H1 (cell line): ENCODE results near the gene PDZRN4. TPM values are rescaled to one million over a fixed set of nuclear protein-coding genes. Genes with fewer than 3 reads are reported as not detected.

Source experiments
- CTCF ChIA-PET: fragments of 300-600 bp; sonication (Branson Sonifier 250); formaldehyde crosslinking; loops from one replicate; lab custom pipeline; 2021; ENCODE audit not compliant: partially characterized antibody; lab: Charles Lee
- POLR2A ChIA-PET: fragments of 300-600 bp; sonication (Branson Sonifier 250); formaldehyde crosslinking; loops from one replicate; lab custom pipeline; 2021; ENCODE audit warnings: inconsistent platforms; ENCODE audit not compliant: partially characterized antibody; lab: Charles Lee
- DNase-seq, 2 experiments: peaks; one replicate each; pipeline versions ENCODE4 v3.0.0 to v3.0.0-alpha.2; 2010 to 2022; ENCODE audit warnings: low spot score in 2 of 2, low read depth in 1 of 2, mixed read lengths in 1 of 2
- FAIRE-seq: peaks from 2 replicates; lab custom pipeline; 2011; peaks lifted over from hg19 to GRCh38; lab: Jason Lieb, UNC
- H2AFZ ChIP-seq: 2 replicates; pipeline ENCODE4 v1.8.1; 2012; ENCODE audit warnings: low read length, inconsistent platforms
- H2AK5ac ChIP-seq: 2 replicates; pipeline ENCODE4 v1.6.1; 2013; ENCODE audit warnings: low read depth, low read length
- H2BK120ac ChIP-seq: replicated peaks from 2 replicates; pipeline ENCODE3; 2013; ENCODE audit warnings: low read depth, low read length, inconsistent platforms
- H2BK12ac ChIP-seq: 2 replicates; pipeline ENCODE4 v1.6.1; 2013; ENCODE audit warnings: low read depth, low read length
- H2BK15ac ChIP-seq: 2 replicates; pipeline ENCODE4 v1.6.1; 2013; ENCODE audit warnings: low read length
- H2BK20ac ChIP-seq: 2 replicates; pipeline ENCODE4 v1.6.1; 2013; ENCODE audit warnings: low read length
- H2BK5ac ChIP-seq: 2 replicates; pipeline ENCODE4 v1.6.1; 2013; ENCODE audit warnings: low read depth, low read length
- H3K14ac ChIP-seq: 2 replicates; pipeline ENCODE4 v1.6.1; 2013; ENCODE audit warnings: inconsistent platforms; ENCODE audit not compliant: insufficient read length
- H3K18ac ChIP-seq: 2 replicates; pipeline ENCODE4 v1.6.1; 2013; ENCODE audit warnings: low read length; ENCODE audit errors: extremely low read depth
- H3K23ac ChIP-seq: 2 replicates; pipeline ENCODE4 v1.6.1; 2013; ENCODE audit warnings: inconsistent platforms; ENCODE audit not compliant: insufficient read length
- H3K23me2 ChIP-seq: 2 replicates; pipeline ENCODE4 v1.6.1; 2013; ENCODE audit warnings: low read depth, low read length
- H3K27ac ChIP-seq: 2 replicates; pipeline ENCODE4 v1.6.1; 2011; ENCODE audit warnings: low read depth, low read length, inconsistent platforms
- H3K27me3 ChIP-seq, 4 experiments: replicated peaks in 1 of 4; 1 replicate in 1 of 4; 2 replicates in 3 of 4; pipeline versions ENCODE4 v1.6.1 to v1.8.1; 2011 to 2013; ENCODE audit warnings: low read length in 3 of 4, mild to moderate bottlenecking in 3 of 4, inconsistent platforms in 2 of 4, mixed read lengths in 2 of 4, moderate library complexity in 1 of 4; ENCODE audit not compliant: control insufficient read depth in 3 of 4, insufficient read depth in 3 of 4; ENCODE audit errors: extremely low read depth in 1 of 4
- H3K36me3 ChIP-seq, 4 experiments: 2 replicates each; pipeline versions ENCODE4 v1.6.1 to v1.8.1; 2011 to 2013; ENCODE audit warnings: mild to moderate bottlenecking in 4 of 4, low read length in 3 of 4, moderate library complexity in 2 of 4, control low read depth in 1 of 4, inconsistent platforms in 1 of 4; ENCODE audit not compliant: insufficient read depth in 4 of 4, control insufficient read depth in 2 of 4
- H3K4ac ChIP-seq: replicated peaks from 2 replicates; pipeline ENCODE3; 2013; ENCODE audit warnings: low read length, low read depth, mixed read lengths, inconsistent platforms; ENCODE audit not compliant: insufficient read length
- H3K4me1 ChIP-seq, 4 experiments: replicated peaks in 1 of 4; 1 replicate in 1 of 4; 2 replicates in 3 of 4; pipeline versions ENCODE4 v1.6.1 to v1.8.1; 2011 to 2013; ENCODE audit warnings: low read length in 3 of 4, inconsistent platforms in 2 of 4, mixed read lengths in 1 of 4; ENCODE audit not compliant: insufficient read depth in 4 of 4, control insufficient read depth in 3 of 4
- H3K4me2 ChIP-seq, 2 experiments: 2 replicates each; pipeline versions ENCODE4 v1.6.1 to v1.8.1; 2011 to 2013; ENCODE audit warnings: low read depth in 2 of 2, low read length in 2 of 2, control low read depth in 1 of 2, inconsistent platforms in 1 of 2, mild to moderate bottlenecking in 1 of 2; ENCODE audit not compliant: insufficient read depth in 1 of 2
- H3K4me3 ChIP-seq, 4 experiments: fragments of 200-600, 300-600 bp in 1 of 4; sonication (generic), shearing (Covaris generic), sonication (Bioruptor Twin) in 1 of 4; 2 replicates each; pipeline versions ENCODE4 v1.5.1 to v1.8.1; 2011 to 2016; ENCODE audit warnings: low read length in 4 of 4, low read depth in 3 of 4, control low read depth in 2 of 4, inconsistent platforms in 2 of 4, mild to moderate bottlenecking in 2 of 4, mixed read lengths in 1 of 4, moderate library complexity in 1 of 4; ENCODE audit not compliant: insufficient read depth in 2 of 4; ENCODE audit errors: extremely low read depth in 1 of 4
- H3K56ac ChIP-seq: replicated peaks from 2 replicates; pipeline ENCODE3; 2013; ENCODE audit warnings: low read depth, mild to moderate bottlenecking, mixed read lengths, low read length, inconsistent platforms; ENCODE audit not compliant: insufficient read length
- H3K79me1 ChIP-seq: 2 replicates; pipeline ENCODE4 v1.6.1; 2013; ENCODE audit warnings: low read depth, low read length, control low read depth
- H3K79me2 ChIP-seq, 2 experiments: 2 replicates each; pipeline versions ENCODE4 v1.6.1 to v1.8.1; 2012 to 2013; ENCODE audit warnings: low read length in 2 of 2, mild to moderate bottlenecking in 2 of 2, inconsistent platforms in 1 of 2; ENCODE audit not compliant: insufficient read depth in 2 of 2, control insufficient read depth in 1 of 2
- H3K9ac ChIP-seq, 4 experiments: replicated peaks in 1 of 4; 1 replicate in 1 of 4; 2 replicates in 3 of 4; pipeline versions ENCODE4 v1.6.1 to v1.8.1; 2011 to 2013; ENCODE audit warnings: low read depth in 3 of 4, low read length in 3 of 4, control low read depth in 2 of 4, mild to moderate bottlenecking in 2 of 4, moderate library complexity in 2 of 4, inconsistent platforms in 1 of 4; ENCODE audit errors: extremely low read depth in 1 of 4
- H3K9me3 ChIP-seq, 2 experiments: 2 replicates each; pipeline versions ENCODE4 v1.6.1 to v1.8.1; 2012 to 2013; ENCODE audit warnings: mild to moderate bottlenecking in 2 of 2, moderate library complexity in 2 of 2, control low read depth in 1 of 2, inconsistent platforms in 1 of 2, low read depth in 1 of 2, low read length in 1 of 2, mixed read lengths in 1 of 2; ENCODE audit not compliant: insufficient read depth in 2 of 2
- H4K20me1 ChIP-seq, 2 experiments: replicated peaks in 1 of 2; 2 replicates each; pipeline versions ENCODE3 to v1.8.1; 2011 to 2013; ENCODE audit warnings: inconsistent platforms in 2 of 2, low read length in 2 of 2, mild to moderate bottlenecking in 1 of 2; ENCODE audit not compliant: insufficient read depth in 2 of 2, control insufficient read depth in 1 of 2
- H4K5ac ChIP-seq: 2 replicates; pipeline ENCODE4 v1.6.1; 2013; ENCODE audit warnings: low read length, low read depth, mixed read lengths, inconsistent platforms; ENCODE audit not compliant: insufficient read length
- H4K8ac ChIP-seq: 2 replicates; pipeline ENCODE4 v1.8.0; 2013; ENCODE audit warnings: mild to moderate bottlenecking, moderate library complexity, low read length, inconsistent platforms; ENCODE audit not compliant: insufficient read depth; ENCODE audit errors: extremely low read depth
- H4K91ac ChIP-seq: replicated peaks from 2 replicates; pipeline ENCODE3; 2013; ENCODE audit warnings: low read length, mixed read lengths, inconsistent platforms; ENCODE audit not compliant: insufficient read length
- ASH2L ChIP-seq: fragments of 200-600, 300-600 bp; sonication (generic); IDR thresholded peaks from one replicate; pipeline ENCODE4 v1.7.1; 2017; ENCODE audit warnings: low read length
- CTBP2 ChIP-seq: IDR thresholded peaks from 2 replicates; pipeline ENCODE4 v1.7.0; 2011; ENCODE audit warnings: borderline replicate concordance, mild to moderate bottlenecking, moderate library complexity, mixed read lengths, low read length; ENCODE audit not compliant: insufficient read depth, insufficient read length
- EZH2 ChIP-seq: fragments of 200-600 bp; sonication (generic); IDR thresholded peaks from 2 replicates; pipeline ENCODE4 v1.7.1; 2012; ENCODE audit warnings: low read depth, mild to moderate bottlenecking, moderate library complexity, low read length, inconsistent platforms; ENCODE audit not compliant: severe bottlenecking
- MAFK ChIP-seq: IDR thresholded peaks from 2 replicates; pipeline ENCODE4 v1.6.1; 2012; ENCODE audit warnings: low read depth, mild to moderate bottlenecking, improper control_type of control experiment, low read length
- WGBS, 2 experiments: shearing (Covaris generic) in 1 of 2; methylation state at CpG; one replicate each; pipeline versions ENCODE4 v1.1.6 to v1.1.7; 2013 to 2015; ENCODE audit warnings: low lambda C conversion rate in 2 of 2, mixed read lengths in 2 of 2, inconsistent platforms in 1 of 2, low coverage in 1 of 2, missing lambda C conversion rate in 1 of 2; ENCODE audit not compliant: insufficient replicate concordance in 2 of 2, insufficient coverage in 1 of 2, insufficient read length in 1 of 2; ENCODE audit errors: extremely low coverage in 1 of 2, missing lambda C conversion rate in 1 of 2; 5-methylcytosine and 5-hydroxymethylcytosine counted together
- polyA plus RNA-seq, 7 experiments: library from polyadenylated mRNA; depleted of rRNA in 3 of 7; stranded (reverse) in 5 of 7; unstranded in 2 of 7; fragments of >200 nt in 5 of 7; fragments of 200-250 nt in 2 of 7; gene quantifications; 1 replicate in 5 of 7; 2 replicates in 1 of 7; 4 replicates in 1 of 7; pipeline versions ENCODE4 v1.2.1 to v1.2.3, GENCODE V29; 2011 to 2013; ENCODE audit warnings: missing spikeins in 2 of 7, mixed read lengths in 2 of 7
- total RNA-seq: library from RNA; stranded (reverse); fragmentation: NEBNext Ultra II Directional; extraction: Animal tissue kit (Norgen Biotek cat#: 25700); gene quantifications from 2 replicates; pipeline ENCODE4 v1.2.1, GENCODE V29; 2021

PDZRN4 gene
- total and polyA plus RNA-seq, 2 of the 8 experiments (the other 6 are each of a cell fraction or from before 2014, with no cell fraction given): not detected

DNA sequence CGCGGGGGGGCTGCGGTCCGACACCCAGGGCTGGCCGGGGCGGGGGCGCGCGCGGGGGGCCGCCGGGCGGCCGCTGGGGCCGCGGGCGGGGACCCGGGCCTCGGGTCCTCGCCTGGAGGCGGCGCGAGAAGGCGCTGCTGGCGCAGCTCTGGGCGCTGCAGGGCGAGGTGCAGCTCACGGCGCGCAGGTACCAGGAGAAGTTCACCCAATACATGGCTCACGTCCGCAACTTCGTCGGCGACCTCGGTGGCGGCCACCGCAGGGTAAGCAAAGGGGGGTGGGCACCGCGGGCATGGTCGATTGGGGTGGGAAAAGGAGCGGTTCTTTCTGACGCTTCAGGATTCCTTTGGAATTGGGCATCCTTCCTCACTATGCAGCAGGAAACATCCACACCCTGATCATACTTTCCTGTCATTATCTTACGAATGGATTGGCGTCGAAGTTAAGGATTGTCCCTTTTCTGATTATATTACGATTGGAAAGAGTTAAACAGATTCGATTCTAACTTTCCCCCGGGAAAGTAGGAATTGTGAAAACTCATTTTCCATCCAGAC, 798 bp downstream of the PDZRN4 start:
- Histone ChIP-seq H3K23me2 (peaks cover 9% of the 10 kb centered on the region), H4K20me1 (no peaks in the 10 kb centered on the region), H2BK15ac (no peak overlapping the region), H3K9me3 (no peaks in the 10 kb centered on the region), H3K27me3 (peaks cover 25 to 38% (median 33%) of the 10 kb centered on the region in 4 experiments), H2AFZ (no peak overlapping the region; the same call in 1 of the 2 replicates), H3K18ac (no peak overlapping the region), H2BK120ac (no peak overlapping the region), H2BK5ac (no peak overlapping the region), H4K8ac (no peak overlapping the region), H3K23ac (no peak overlapping the region), H3K36me3 (no peaks in the 10 kb centered on the region; a peak in 1 of 8 replicates), H2BK20ac (no peak overlapping the region), H3K14ac (no peak overlapping the region), H3K4me3 (peak overlapping the region; percentile 22 to 70 (median 36); a peak in 7 of 8 replicates), H4K91ac (no peak overlapping the region), H3K4ac (no peak overlapping the region), H3K9ac (no peak overlapping the region), H3K4me2 (peak overlapping the region; percentile 74 to 95), H2AK5ac (no peak overlapping the region), H3K79me2 (no peaks in the 10 kb centered on the region), H4K5ac (no peak overlapping the region), H3K56ac (no peak overlapping the region), H2BK12ac (no peak overlapping the region), H3K79me1 (no peaks in the 10 kb centered on the region), H3K27ac (no peak overlapping the region), H3K4me1 (peaks cover 0 to 3% (median 0%) of the 10 kb centered on the region in 4 experiments; a peak in 3 of 7 replicates)
- DNase-seq: peak in 1 of 2 experiments; percentile 57
- no peak for FAIRE-seq
- WGBS, 2 experiments: 9% methylated on average over 19 of the region's 49 CpGs; no CpG with 5 or more reads in 1 of the 2 experiments
- TF ChIP-seq MAFK: no peak
- TF ChIP-seq EZH2: peak; percentile 69
- TF ChIP-seq ASH2L: peak; percentile 9
- no peak for TF ChIP-seq CTBP2
- CTCF ChIA-PET: interaction anchor here (1.5 to 2.4 kb wide), 2 partner anchors 14 to 197 kb away, joined by 4 to 14 read pairs; no protein-coding TSS in a partner anchor
- POLR2A ChIA-PET: no interaction called here
